GM12878 (cell line): Measurements from ENCODE around the gene FBXO33. TPM values are rescaled to one million over a fixed set of nuclear protein-coding genes. Genes with fewer than 3 reads are reported as not detected.

Experiments used
- ATF7 ChIP-seq: fragments of 450-650 bp; IDR thresholded peaks from 2 replicates; pipeline ENCODE4 v1.6.1; 2016; ENCODE audit warnings: low read depth, mild to moderate bottlenecking
- BACH1 ChIP-seq: fragments of 450-650 bp; IDR thresholded peaks from 2 replicates; pipeline ENCODE4 v1.6.1; 2017; ENCODE audit warnings: mild to moderate bottlenecking, borderline replicate concordance
- BCL11A ChIP-seq: IDR thresholded peaks from 2 replicates; pipeline ENCODE4 v1.6.1; 2011; ENCODE audit warnings: low read depth, low read length
- BRCA1 ChIP-seq: IDR thresholded peaks from 2 replicates; pipeline ENCODE4 v1.6.1; 2011; ENCODE audit warnings: low read depth, low read length, improper control_type of control experiment
- CTCF ChIP-seq, 3 experiments: IDR thresholded peaks in 2 of 3; conservative IDR thresholded peaks in 1 of 3; 2 replicates each; pipeline ENCODE4 v1.5.1; 2011; ENCODE audit warnings: low read depth in 3 of 3, low read length in 3 of 3, mild to moderate bottlenecking in 3 of 3, control low read depth in 2 of 3, moderate library complexity in 2 of 3, inconsistent platforms in 1 of 3, mixed read lengths in 1 of 3; ENCODE audit not compliant: control insufficient read depth in 2 of 3, insufficient read depth in 1 of 3; ENCODE audit errors: extremely low read depth in 1 of 3
- EED ChIP-seq: sonication (generic); IDR thresholded peaks from 2 replicates; pipeline ENCODE4 v1.6.1; 2016; ENCODE audit warnings: antibody characterized with exemption, low read depth
- FOXM1 ChIP-seq: IDR thresholded peaks from 2 replicates; pipeline ENCODE4 v1.6.1; 2012; ENCODE audit warnings: low read depth, mild to moderate bottlenecking, inconsistent platforms, low read length, moderate library complexity
- IKZF1 ChIP-seq: fragments of 450-650 bp; conservative IDR thresholded peaks from 2 replicates; pipeline ENCODE4 v1.6.1; 2017; ENCODE audit warnings: antibody characterized with exemption, mild to moderate bottlenecking
- JUNB ChIP-seq: IDR thresholded peaks from 2 replicates; pipeline ENCODE4 v1.6.1; 2016; ENCODE audit warnings: antibody characterized with exemption, mild to moderate bottlenecking
- JUND ChIP-seq: IDR thresholded peaks from 2 replicates; pipeline ENCODE4 v1.6.1; 2012; ENCODE audit warnings: low read depth, mild to moderate bottlenecking, low read length, improper control_type of control experiment, moderate library complexity
- MTA2 ChIP-seq: fragments of 450-650 bp; IDR thresholded peaks from 2 replicates; pipeline ENCODE4 v1.6.1; 2016; ENCODE audit warnings: low read depth, mild to moderate bottlenecking, moderate library complexity
- SPI1 ChIP-seq: IDR thresholded peaks from 2 replicates; pipeline ENCODE4 v1.6.1; 2011; ENCODE audit warnings: low read depth, mild to moderate bottlenecking, low read length, moderate library complexity, borderline replicate concordance; ENCODE audit not compliant: insufficient read depth
- SRF ChIP-seq, 2 experiments: IDR thresholded peaks; 2 replicates each; pipeline ENCODE4 v1.6.1; 2011; ENCODE audit warnings: low read depth in 2 of 2, low read length in 2 of 2, mild to moderate bottlenecking in 1 of 2, moderate library complexity in 1 of 2
- polyA plus RNA-seq, 11 experiments: library from polyadenylated mRNA; depleted of rRNA in 4 of 11; unstranded in 6 of 11; stranded (reverse) in 5 of 11; fragments of >200 nt; fragmentation: Nextera tagmentation in 4 of 11; fragmentation: Illumina TruSeq in 1 of 11; extraction: Ambion mirVana in 4 of 11; extraction: Trizol in 1 of 11; gene quantifications; 1 replicate in 1 of 11; 2 replicates in 10 of 11; pipeline versions ENCODE4 v1.2.1 to v1.2.3, GENCODE V29; 2011 to 2016; ENCODE audit warnings: inconsistent platforms in 2 of 11, missing spikeins in 2 of 11, low read depth in 1 of 11
- total RNA-seq, 4 experiments: library from RNA; depleted of rRNA in 3 of 4; stranded (reverse); fragments of >200 nt in 3 of 4; fragmentation: Illumina TruSeq in 1 of 4; extraction: Trizol in 1 of 4; gene quantifications; 2 replicates each; pipeline versions ENCODE4 v1.2.1 to v1.2.3, GENCODE V29; 2013 to 2021

Gene FBXO33
- total and polyA plus RNA-seq, 10 of the 15 experiments (the other 5 are each of a cell fraction or from before 2014, with no cell fraction given), result 4.7 to 56.9 (median 19.6) TPM

DNA sequence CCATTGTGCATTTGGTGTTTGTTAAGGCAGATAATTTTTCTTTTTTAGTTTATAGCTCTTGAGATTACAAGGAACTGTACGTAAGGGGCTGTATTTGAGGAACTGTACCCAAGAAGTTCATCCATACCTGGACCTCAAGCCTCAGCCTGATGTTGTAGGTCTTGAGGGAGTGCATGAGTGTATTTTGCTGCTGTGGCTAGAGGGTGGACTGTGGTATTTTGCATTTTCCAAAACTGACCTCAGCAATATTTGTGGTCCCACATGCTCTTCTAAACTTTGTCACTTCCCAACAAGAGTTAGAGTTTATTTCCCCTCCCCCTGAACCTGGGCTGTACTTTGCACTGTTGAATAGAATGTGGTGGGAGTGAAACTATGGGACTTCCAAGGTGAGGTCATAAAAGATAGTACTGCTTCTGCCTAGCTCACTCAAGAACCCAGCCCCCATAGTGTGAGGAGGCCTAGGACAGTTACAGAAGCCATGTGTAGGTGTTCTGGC is 42.2 kb upstream of the FBXO33 start (continued):
- TF ChIP-seq SPI1 (peak; percentile 56; the same call in 1 of the 2 replicates), IKZF1 (peak; percentile 74), CTCF (IDR thresholded peaks at IDR 0.05 in 2 of 3, conservative IDR thresholded peaks at IDR 0.05 in 1 of 3; ENCODE audit: control insufficient read depth in 2 of 3, extremely low read depth in 1 of 3, insufficient read depth in 1 of 3, low read depth in 3 of 3, low read length in 3 of 3) (no peak), BACH1 (no peak), SRF (IDR thresholded peaks at IDR 0.05; ENCODE audit: low read depth in 2 of 2, low read length in 2 of 2) (0 out of 4 replicates have a peak, but pooled peaks of 1 of the 2 experiments have one; percentile 4), FOXM1 (peak; percentile 72; the same call in 1 of the 2 replicates), JUNB (peak; percentile 56; the same call in 1 of the 2 replicates), BRCA1 (no peak), ATF7 (peak; percentile 76), BCL11A (0 out of 2 replicates have a peak, but pooled peaks have one; percentile 19), JUND (no peak), MTA2 (peak; percentile 31; the same call in 1 of the 2 replicates), EED (peak; percentile 41; the same call in 1 of the 2 replicates)
